ENCODE results near the gene C19orf85. TPM values are rescaled to one million over a fixed set of nuclear protein-coding genes. Genes with fewer than 3 reads are reported as not detected.

Gene C19orf85
- total RNA-seq, 1 donor from 2014 or later: not detected

- DNase-seq (ENCODE audit: extremely low spot score in 2 of 2): no peak
- intact Hi-C loops (cut with DNase I): no loop called here
- H3K4me1 ChIP-seq: peaks cover 38% of the 10 kb centered on the region
Observed at GRCh38 chr19:55463583-55464031, 944 bp downstream of the C19orf85 start.

GRCh38 chr19:55462722-55463121 is 1.8 kb downstream of the C19orf85 start:
- H3K27ac ChIP-seq: no peak overlapping the region
- intact Hi-C loops (cut with DNase I): no loop called here
- no peaks in the 10 kb centered on the region for H3K9me3 ChIP-seq
- peaks cover 33% of the 10 kb centered on the region for H3K4me1 ChIP-seq
- no peaks in the 10 kb centered on the region for H3K36me3 ChIP-seq
- no peaks in the 10 kb centered on the region for H3K27me3 ChIP-seq
- H3K4me3 ChIP-seq: no peak overlapping the region
- DNase-seq (ENCODE audit: extremely low spot score in 2 of 2): no peak
- no peak for TF ChIP-seq POLR2A (IDR thresholded peaks at IDR 0.05)
- TF ChIP-seq POLR2AphosphoS5 (IDR thresholded peaks at IDR 0.05; ENCODE audit: insufficient read depth in 1 of 2, low read depth in 1 of 2): no peak
- no peak for TF ChIP-seq CTCF (IDR thresholded peaks at IDR 0.05)

More at GRCh38 chr19:55463583-55464031, 944 bp downstream of the C19orf85 start:
- Histone ChIP-seq H3K9me3 (no peaks in the 10 kb centered on the region), H3K27me3 (no peaks in the 10 kb centered on the region), H3K36me3 (no peaks in the 10 kb centered on the region), H3K4me3 (no peak overlapping the region), H3K27ac (no peak overlapping the region)
- TF ChIP-seq POLR2AphosphoS5 (IDR thresholded peaks at IDR 0.05; ENCODE audit: insufficient read depth in 1 of 2, low read depth in 1 of 2) (no peak), CTCF (IDR thresholded peaks at IDR 0.05) (no peak)

- TF ChIP-seq CTCF (IDR thresholded peaks at IDR 0.05) (no peak), POLR2A (IDR thresholded peaks at IDR 0.05) (peak in 1 of 2 donors; percentile 27), POLR2AphosphoS5 (IDR thresholded peaks at IDR 0.05; ENCODE audit: insufficient read depth in 1 of 2, low read depth in 1 of 2) (peak in 1 of 2 donors; percentile 74)
- Histone ChIP-seq H3K36me3 (no peaks in the 10 kb centered on the region), H3K4me3 (peak overlapping the region; percentile 63 to 91), H3K27ac (peak overlapping the region; percentile 35), H3K9me3 (no peaks in the 10 kb centered on the region), H3K4me1 (peaks cover 29% of the 10 kb centered on the region), H3K27me3 (no peaks in the 10 kb centered on the region)
- DNase-seq (ENCODE audit: extremely low spot score in 2 of 2): no peak
- intact Hi-C loops (cut with DNase I): no loop called here
Observed at GRCh38 chr19:55461974-55462626, 2.5 kb downstream of the C19orf85 start.

GRCh38 chr19:55461259-55461973 is 3.1 kb downstream of the C19orf85 start, which contains the start of gene ISOC2:
Gene ISOC2, minus strand, starts transcription at chr19:55461642. Its CDS starts 5,156 bp downstream, at chr19:55456486.
- Histone ChIP-seq H3K27me3 (no peaks in the 10 kb centered on the region), H3K36me3 (no peaks in the 10 kb centered on the region), H3K27ac (peak within 1 kb of the TSS; percentile 80), H3K4me1 (peaks cover 29% of the 10 kb centered on the region), H3K4me3 (peak within 1 kb of the TSS; percentile 63 to 91), H3K9me3 (no peaks in the 10 kb centered on the region)
- TF ChIP-seq POLR2A (IDR thresholded peaks at IDR 0.05): peak in 1 of 2 donors; percentile 33
- TF ChIP-seq CTCF (IDR thresholded peaks at IDR 0.05): peak in 1 of 3 experiments; percentile 1
- TF ChIP-seq POLR2AphosphoS5 (IDR thresholded peaks at IDR 0.05; ENCODE audit: insufficient read depth in 1 of 2, low read depth in 1 of 2): peak; percentile 82
- DNase-seq (ENCODE audit: extremely low spot score in 2 of 2): peak; percentile 99 to 100
- intact Hi-C loops (cut with DNase I): no loop called here
